IMR-90 (cell line): Measurements from ENCODE around the gene ARL14. TPM values are rescaled to one million over a fixed set of nuclear protein-coding genes. Genes with fewer than 3 reads are reported as not detected.

Source experiments
- ATAC-seq: fragments of 200-7000 bp; cut with Tn5 transposase; 2 replicates; pipeline ENCODE4 v1.9.1; 2020; ENCODE audit warnings: low read depth, mild to moderate bottlenecking, moderate library complexity
- Bru-seq: library from RNA; stranded (reverse); fragments of 400-500 nt; gene quantifications from one replicate; lab custom pipeline; 2021; lab: Mats Ljungman, UMichigan
- BruChase-seq, 2 experiments: library from RNA; stranded (reverse); fragments of 400-500 nt; gene quantifications; one replicate each; lab custom pipeline; 2021; lab: Mats Ljungman, UMichigan
- BruUV-seq: library from RNA; stranded (reverse); fragments of 400-500 nt; replicated peaks from 2 replicates; lab custom pipeline; 2021; lab: Mats Ljungman, UMichigan
- CTCF ChIA-PET: fragments of 300-600 bp; formaldehyde crosslinking; extraction: SDS; loops from one replicate; lab custom pipeline; 2021; ENCODE audit warnings: antibody characterized with exemption; lab: Yijun Ruan, JAX
- POLR2A ChIA-PET: fragments of 300-600 bp; sonication (Branson Sonifier 250); formaldehyde crosslinking; loops from one replicate; lab custom pipeline; 2022; ENCODE audit warnings: antibody characterized with exemption; ENCODE audit not compliant: unreplicated experiment; lab: Charles Lee
- DNase-seq: peaks from one replicate; pipeline ENCODE4 v3.0.0; 2013
- H2AFZ ChIP-seq: replicated peaks from 2 replicates; pipeline ENCODE3; 2013; ENCODE audit warnings: low read length, mild to moderate bottlenecking; ENCODE audit not compliant: poor library complexity
- H2AK5ac ChIP-seq: 2 replicates; pipeline ENCODE4 v1.6.1; 2013; ENCODE audit warnings: low read depth, low read length, inconsistent platforms
- H2AK9ac ChIP-seq: replicated peaks from 2 replicates; pipeline ENCODE3; 2013; ENCODE audit warnings: mild to moderate bottlenecking, low read depth, low read length, moderate library complexity; ENCODE audit not compliant: poor library complexity
- H2BK120ac ChIP-seq: 2 replicates; pipeline ENCODE4 v1.6.1; 2013; ENCODE audit warnings: low read depth, low read length, inconsistent platforms
- H2BK15ac ChIP-seq: 3 replicates; pipeline ENCODE4 v1.6.1; 2013; ENCODE audit warnings: low read depth, low read length, inconsistent platforms
- H2BK20ac ChIP-seq: 2 replicates; pipeline ENCODE4 v1.6.1; 2013; ENCODE audit warnings: low read depth, mild to moderate bottlenecking, inconsistent platforms, low read length, moderate library complexity
- H2BK5ac ChIP-seq: 2 replicates; pipeline ENCODE4 v1.6.1; 2013; ENCODE audit warnings: mild to moderate bottlenecking, low read depth, low read length, inconsistent platforms; ENCODE audit not compliant: poor library complexity, severe bottlenecking
- H3K14ac ChIP-seq: replicated peaks from 2 replicates; pipeline ENCODE4 v1.6.1; 2013; ENCODE audit warnings: low read depth, low read length, inconsistent platforms
- H3K18ac ChIP-seq: 2 replicates; pipeline ENCODE4 v1.6.1; 2013; ENCODE audit warnings: low read depth, low read length, control low read depth
- H3K23ac ChIP-seq: 2 replicates; pipeline ENCODE4 v1.6.1; 2013; ENCODE audit warnings: low read depth, low read length, inconsistent platforms
- H3K27ac ChIP-seq: 2 replicates; pipeline ENCODE4 v1.5.1; 2013; ENCODE audit warnings: mild to moderate bottlenecking, control low read depth, low read length; ENCODE audit not compliant: insufficient read depth
- H3K27me3 ChIP-seq: 2 replicates; pipeline ENCODE4 v1.6.1; 2013; ENCODE audit warnings: low read length; ENCODE audit not compliant: control insufficient read depth, insufficient read depth
- H3K36me3 ChIP-seq: 2 replicates; pipeline ENCODE4 v1.6.1; 2013; ENCODE audit warnings: low read length, mixed read lengths; ENCODE audit not compliant: control insufficient read depth, insufficient read depth
- H3K4ac ChIP-seq: 2 replicates; pipeline ENCODE4 v1.6.1; 2013; ENCODE audit warnings: low read depth, low read length, inconsistent platforms
- H3K4me1 ChIP-seq: 2 replicates; pipeline ENCODE4 v1.6.1; 2013; ENCODE audit warnings: low read length, mixed read lengths; ENCODE audit not compliant: control insufficient read depth, insufficient read depth
- H3K4me2 ChIP-seq: 2 replicates; pipeline ENCODE4 v1.6.1; 2013; ENCODE audit warnings: low read depth, mild to moderate bottlenecking, control low read depth, low read length, moderate library complexity
- H3K4me3 ChIP-seq: 2 replicates; pipeline ENCODE4 v1.5.1; 2013; ENCODE audit warnings: low read depth, mild to moderate bottlenecking, control low read depth, low read length, moderate library complexity; ENCODE audit not compliant: insufficient read depth
- H3K56ac ChIP-seq: 2 replicates; pipeline ENCODE4 v1.6.1; 2013; ENCODE audit warnings: low read length, inconsistent platforms; ENCODE audit not compliant: insufficient read depth; ENCODE audit errors: extremely low read depth
- H3K79me1 ChIP-seq, 2 experiments: 2 replicates each; pipeline ENCODE4 v1.6.1; 2013; ENCODE audit warnings: low read length in 2 of 2, inconsistent platforms in 1 of 2, low read depth in 1 of 2
- H3K9ac ChIP-seq: 2 replicates; pipeline ENCODE4 v1.6.1; 2013; ENCODE audit warnings: low read depth, low read length, control low read depth
- H3K9me1 ChIP-seq: 2 replicates; pipeline ENCODE4 v1.6.1; 2013; ENCODE audit warnings: low read length, inconsistent platforms; ENCODE audit not compliant: insufficient read depth
- H3K9me3 ChIP-seq: 2 replicates; pipeline ENCODE4 v1.6.1; 2013; ENCODE audit warnings: low read length; ENCODE audit not compliant: control insufficient read depth, insufficient read depth
- H4K20me1 ChIP-seq: 2 replicates; pipeline ENCODE4 v1.6.1; 2013; ENCODE audit warnings: low read length, inconsistent platforms; ENCODE audit not compliant: insufficient read depth
- H4K5ac ChIP-seq: 2 replicates; pipeline ENCODE4 v1.6.1; 2013; ENCODE audit warnings: mild to moderate bottlenecking, low read depth, low read length, control low read depth
- H4K8ac ChIP-seq, 2 experiments: 2 replicates each; pipeline ENCODE4 v1.6.1; 2013; ENCODE audit warnings: low read depth in 2 of 2, low read length in 2 of 2, control low read depth in 1 of 2, inconsistent platforms in 1 of 2
- H4K91ac ChIP-seq: 2 replicates; pipeline ENCODE4 v1.6.1; 2013; ENCODE audit warnings: low read depth, low read length, inconsistent platforms; ENCODE audit not compliant: insufficient read depth
- BHLHE40 ChIP-seq: fragments of 150-350 bp; IDR thresholded peaks from 2 replicates; pipeline ENCODE4 v1.6.1; 2016; ENCODE audit warnings: mild to moderate bottlenecking, low read depth, low read length
- CEBPB ChIP-seq: IDR thresholded peaks from 2 replicates; pipeline ENCODE4 v1.6.1; 2012; ENCODE audit warnings: low read depth, low read length, improper control_type of control experiment
- CHD1 ChIP-seq: IDR thresholded peaks from 2 replicates; pipeline ENCODE4 v1.6.1; 2012; ENCODE audit warnings: low read depth, low read length, improper control_type of control experiment
- ELK1 ChIP-seq: fragments of 150-350 bp; IDR thresholded peaks from 2 replicates; pipeline ENCODE4 v1.6.1; 2016; ENCODE audit warnings: low read depth, mild to moderate bottlenecking, low read length, moderate library complexity, borderline replicate concordance
- FOS ChIP-seq: fragments of 150-350 bp; IDR thresholded peaks from 2 replicates; pipeline ENCODE4 v1.6.1; 2016; ENCODE audit warnings: low read depth, low read length
- MAFK ChIP-seq: IDR thresholded peaks from 2 replicates; pipeline ENCODE4 v1.6.1; 2012; ENCODE audit warnings: low read depth, low read length, improper control_type of control experiment
- MAZ ChIP-seq: IDR thresholded peaks from 2 replicates; pipeline ENCODE4 v1.6.1; 2012; ENCODE audit warnings: low read depth, mild to moderate bottlenecking, low read length, improper control_type of control experiment, moderate library complexity, borderline replicate concordance
- MXI1 ChIP-seq: IDR thresholded peaks from 2 replicates; pipeline ENCODE4 v1.6.1; 2012; ENCODE audit warnings: low read depth, mild to moderate bottlenecking, low read length, moderate library complexity, borderline replicate concordance
- NFE2L2 ChIP-seq: fragments of 150-350 bp; IDR thresholded peaks from 2 replicates; pipeline ENCODE4 v1.6.1; 2016; ENCODE audit warnings: low read depth, mild to moderate bottlenecking, low read length
- POLR2A ChIP-seq: IDR thresholded peaks from 2 replicates; pipeline ENCODE4 v1.6.1; 2012; ENCODE audit warnings: mild to moderate bottlenecking, low read depth, low read length
- RFX5 ChIP-seq: IDR thresholded peaks from 2 replicates; pipeline ENCODE4 v1.8.0; 2012; ENCODE audit warnings: low read depth, mild to moderate bottlenecking, low read length, moderate library complexity
- SMC3 ChIP-seq: fragments of 150-350 bp; IDR thresholded peaks from 2 replicates; pipeline ENCODE4 v1.6.1; 2016; ENCODE audit warnings: low read depth, mild to moderate bottlenecking, antibody characterized with exemption, low read length, moderate library complexity
- USF2 ChIP-seq: fragments of 150-350 bp; IDR thresholded peaks from 2 replicates; pipeline ENCODE4 v1.6.1; 2017; ENCODE audit warnings: mild to moderate bottlenecking, antibody characterized with exemption, low read length, low read depth
- WGBS, 2 experiments: methylation state at CpG; one replicate each; pipeline versions ENCODE4 v1.1.5 to v1.1.7; 2013; ENCODE audit warnings: missing lambda C conversion rate in 2 of 2; ENCODE audit not compliant: insufficient read length in 1 of 2; ENCODE audit errors: extremely low coverage in 2 of 2; 5-methylcytosine and 5-hydroxymethylcytosine counted together
- dilution Hi-C: fragments of 300-500 bp; cut with HindIII; formaldehyde crosslinking; loops from one replicate; pipeline ENCODE4 v1.14.3; 2018; ENCODE audit warnings: low sequenced_read_pairs; ENCODE audit not compliant: unreplicated experiment
- in situ Hi-C: fragments of 300-500 bp; cut with MboI; formaldehyde crosslinking; loops from 3 replicates; pipeline ENCODE4 v1.14.3; 2019; ENCODE audit warnings: low sequenced_read_pairs, inconsistent platforms, mixed read lengths
- intact Hi-C: fragments of 100-400 bp; cut with micrococcal nuclease; formaldehyde crosslinking; loops from 2 replicates; pipeline ENCODE4 v1.10.0; 2022
- long read RNA-seq: library from polyadenylated mRNA; unstranded; transcript quantifications from one replicate; pipeline ENCODE4 v2.0.0, GENCODE V29; 2021; ENCODE audit not compliant: unreplicated experiment
- polyA plus RNA-seq, 3 experiments: library from polyadenylated mRNA; depleted of rRNA; stranded (reverse); fragments of >200 nt; gene quantifications; 2 replicates each; pipeline ENCODE4 v1.2.3, GENCODE V29; 2012; ENCODE audit warnings: low replicate concordance in 1 of 3
- total RNA-seq: library from RNA; depleted of rRNA; stranded (reverse); fragments of >200 nt; gene quantifications from 2 replicates; pipeline ENCODE4 v1.2.3, GENCODE V29; 2012; rRNA removed

The ARL14 gene
- total RNA-seq (under 0.01 and 0.18 TPM in 2 replicates), polyA plus RNA-seq (2012; rRNA removed) (0.15 TPM in 1 of 2 replicates, not detected in the other), Bru-seq, nascent RNA (not detected), BruChase-seq, experiment 1, labeled RNA remaining after a 6-hour chase (not detected), BruChase-seq, experiment 2, labeled RNA remaining after a 2-hour chase (not detected)
- polyA plus RNA-seq (2012; cell fraction: cytosol; rRNA removed) = not detected in 2 replicates
- polyA plus RNA-seq (2012; cell fraction: nucleus; rRNA removed; ENCODE audit: low replicate concordance) = not detected in 2 replicates
- long read RNA-seq = 0 reads

- no peak within 1 kb of the TSS for H3K9ac ChIP-seq
- in situ Hi-C loops = no loop called here
- dilution Hi-C loops = no loop called here
- BruUV-seq = no TSS peak
- H4K5ac ChIP-seq = peak within 1 kb of the TSS; percentile 19; the same call in 1 of the 2 replicates
- peak; percentile 81 for ATAC-seq
- no peaks in the 10 kb centered on the region for H4K20me1 ChIP-seq
- H3K23ac ChIP-seq = peak within 1 kb of the TSS; percentile 8; the same call in 1 of the 2 replicates
- H3K56ac ChIP-seq = no peak within 1 kb of the TSS
- peak within 1 kb of the TSS; percentile 33; the same call in 1 of the 2 replicates for H3K18ac ChIP-seq
- POLR2A ChIA-PET = no interaction called here
- no peaks in the 10 kb centered on the region for H3K9me3 ChIP-seq
- peak within 1 kb of the TSS; percentile 4 for H2BK120ac ChIP-seq
- H3K4me1 ChIP-seq = peaks cover 9% of the 10 kb centered on the region
- no peak within 1 kb of the TSS for H3K4me3 ChIP-seq
- no peaks in the 10 kb centered on the region for H3K79me1 ChIP-seq
- no peak within 1 kb of the TSS for H2BK5ac ChIP-seq
- H3K4ac ChIP-seq = peak within 1 kb of the TSS; percentile 20; the same call in 1 of the 2 replicates
- no peaks in the 10 kb centered on the region for H3K27me3 ChIP-seq
- 0 out of 3 replicates have a peak within 1 kb of the TSS, but pooled peaks have one; percentile 23 for H2BK15ac ChIP-seq
- 0 out of 2 replicates have a peak, but pooled peaks cover 2% of the 10 kb centered on the region for H3K9me1 ChIP-seq
- H3K27ac ChIP-seq = no peak within 1 kb of the TSS
- 80% methylated on average over 1 of the region's 4 CpGs; no CpG with 5 or more reads in 1 of the 2 experiments for WGBS, 2 experiments
- no peaks in the 10 kb centered on the region for H3K36me3 ChIP-seq
- peak; percentile 68 for DNase-seq
- H2AK5ac ChIP-seq = peak within 1 kb of the TSS; percentile 35; the same call in 1 of the 2 replicates
- intact Hi-C loops = no loop called here
- peak within 1 kb of the TSS; percentile 63; the same call in 1 of the 2 replicates for H2BK20ac ChIP-seq
- H4K8ac ChIP-seq = 0 out of 4 replicates have a peak within 1 kb of the TSS, but pooled peaks of 1 of the 2 experiments have one; percentile 1
- CTCF ChIA-PET = interaction anchor here (0.6 kb wide), 1 partner anchor 53 kb away, joined by 3 read pairs; no protein-coding TSS in a partner anchor
- H3K4me2 ChIP-seq = peak within 1 kb of the TSS; percentile 26; the same call in 1 of the 2 replicates
- H2AFZ ChIP-seq = no peak within 1 kb of the TSS
- no peak within 1 kb of the TSS for H2AK9ac ChIP-seq
- H4K91ac ChIP-seq = peak within 1 kb of the TSS; percentile 5
- H3K14ac ChIP-seq = peak within 1 kb of the TSS; percentile 3
- TF ChIP-seq POLR2A (no peak), MAFK (no peak), NFE2L2 (no peak), FOS (no peak), MXI1 (no peak), ELK1 (no peak), USF2 (no peak), BHLHE40 (no peak), RFX5 (no peak), CHD1 (no peak), CEBPB (no peak), SMC3 (no peak), MAZ (no peak)
Observed at GRCh38 chr3:160676547-160677303, at the start of gene ARL14. ARL14 (plus strand) TSS chr3:160677160; CDS start chr3:160677347, 187 bp downstream.
